SK-N-SH (cell line): ENCODE data around the gene MLLT10. TPM values are rescaled to one million over a fixed set of nuclear protein-coding genes. Genes with fewer than 3 reads are reported as not detected.

Source experiments
- CTCF ChIA-PET: fragments of 300-600, 350-600 bp; formaldehyde crosslinking; extraction: SDS; loops from one replicate; lab custom pipeline; 2021; lab: Yijun Ruan, JAX
- POLR2A ChIA-PET: fragments of 350-600 bp; sonication (Branson Sonifier 250); formaldehyde crosslinking; extraction: SDS; loops from one replicate; lab custom pipeline; 2020; ENCODE audit warnings: antibody characterized with exemption, inconsistent platforms; lab: Yijun Ruan, JAX
- DNase-seq: peaks from one replicate; pipeline ENCODE4 v3.0.0; 2012
- H2AFZ ChIP-seq: fragments of 200-600 bp; sonication (generic); 2 replicates; pipeline ENCODE4 v1.8.1; 2016; ENCODE audit warnings: antibody characterized with exemption, mild to moderate bottlenecking, low read depth
- H3F3A ChIP-seq: fragments of 200-600 bp; sonication (generic); replicated peaks from 2 replicates; pipeline ENCODE3; 2016; ENCODE audit warnings: antibody characterized with exemption, mild to moderate bottlenecking; ENCODE audit not compliant: insufficient read depth
- H3K27ac ChIP-seq, 2 experiments: fragments of 200-500 bp in 1 of 2; fragments of 200-600 bp in 1 of 2; sonication (Bioruptor generic) in 1 of 2; sonication (generic), shearing (Covaris generic) in 1 of 2; 2 replicates each; pipeline versions ENCODE4 v1.5.1 to v1.6.1; 2014 to 2016; ENCODE audit warnings: low read depth in 2 of 2, inconsistent platforms in 1 of 2, low read length in 1 of 2, mild to moderate bottlenecking in 1 of 2, mixed read lengths in 1 of 2
- H3K27me3 ChIP-seq: fragments of 200-600 bp; sonication (generic), shearing (Covaris generic); 2 replicates; pipeline ENCODE4 v1.6.1; 2016; ENCODE audit warnings: mixed run types; ENCODE audit not compliant: insufficient read depth
- H3K36me3 ChIP-seq, 2 experiments: fragments of 200-500 bp in 1 of 2; fragments of 200-600 bp in 1 of 2; sonication (Bioruptor generic) in 1 of 2; sonication (generic) in 1 of 2; replicated peaks in 1 of 2; 2 replicates each; pipeline versions ENCODE3 to v1.5.1; 2014 to 2016; ENCODE audit warnings: low read length in 1 of 2, mild to moderate bottlenecking in 1 of 2; ENCODE audit not compliant: insufficient read depth in 2 of 2, control insufficient read depth in 1 of 2
- H3K4me1 ChIP-seq, 2 experiments: fragments of 200-500 bp in 1 of 2; fragments of 200-600 bp in 1 of 2; sonication (Bioruptor generic) in 1 of 2; sonication (generic), shearing (Covaris generic) in 1 of 2; 2 replicates each; pipeline versions ENCODE4 v1.5.1 to v1.6.1; 2014 to 2016; ENCODE audit warnings: low read depth in 1 of 2, low read length in 1 of 2, mixed run types in 1 of 2; ENCODE audit not compliant: insufficient read depth in 2 of 2, control insufficient read depth in 1 of 2
- H3K4me2 ChIP-seq: fragments of 200-600 bp; sonication (generic), shearing (Covaris generic); 2 replicates; pipeline ENCODE4 v1.6.1; 2017; ENCODE audit warnings: mixed run types
- H3K4me3 ChIP-seq, 2 experiments: fragments of 200-500 bp in 1 of 2; fragments of 200-600 bp in 1 of 2; sonication (Bioruptor generic) in 1 of 2; sonication (generic), shearing (Covaris generic) in 1 of 2; 2 replicates each; pipeline versions ENCODE4 v1.5.1 to v1.8.1; 2014 to 2016; ENCODE audit warnings: low read depth in 2 of 2, inconsistent platforms in 1 of 2, low read length in 1 of 2, mild to moderate bottlenecking in 1 of 2, mixed read lengths in 1 of 2, moderate library complexity in 1 of 2
- H3K79me2 ChIP-seq: fragments of 200-600 bp; sonication (generic); 2 replicates; pipeline ENCODE4 v1.8.1; 2017; ENCODE audit warnings: mild to moderate bottlenecking; ENCODE audit not compliant: insufficient read depth
- H3K9ac ChIP-seq: fragments of 200-600 bp; sonication (generic); 2 replicates; pipeline ENCODE4 v1.6.1; 2017; ENCODE audit warnings: mixed run types
- H3K9me2 ChIP-seq: fragments of 200-600 bp; sonication (generic); 2 replicates; pipeline ENCODE4 v1.6.1; 2017; ENCODE audit warnings: mixed run types
- H3K9me3 ChIP-seq: fragments of 200-600 bp; sonication (generic); 2 replicates; pipeline ENCODE4 v1.6.1; 2017; ENCODE audit warnings: mixed run types, mild to moderate bottlenecking, moderate library complexity
- H4K20me1 ChIP-seq: fragments of 200-600 bp; sonication (generic); 2 replicates; pipeline ENCODE4 v1.6.1; 2017; ENCODE audit warnings: mild to moderate bottlenecking, mixed run types; ENCODE audit not compliant: insufficient read depth
- CHD2 ChIP-seq: fragments of 150-350 bp; IDR thresholded peaks from 2 replicates; pipeline ENCODE4 v1.6.1; 2018; ENCODE audit warnings: low read length; ENCODE audit not compliant: partially characterized antibody
- CTCF ChIP-seq: fragments of 200-600 bp; sonication (generic); IDR thresholded peaks from 2 replicates; pipeline ENCODE4 v1.6.1; 2017; ENCODE audit warnings: antibody characterized with exemption, mild to moderate bottlenecking, moderate library complexity
- EZH2phosphoT487 ChIP-seq: fragments of 200-600 bp; sonication (generic); IDR thresholded peaks from 2 replicates; pipeline ENCODE4 v1.6.1; 2017; ENCODE audit warnings: low read depth, mixed run types, mild to moderate bottlenecking, antibody characterized with exemption, moderate library complexity, borderline replicate concordance
- FOXJ3 ChIP-seq: sonication (generic); formaldehyde crosslinking; IDR thresholded peaks from 2 replicates; pipeline ENCODE4 v1.5.1; 2020; ENCODE audit warnings: mild to moderate bottlenecking, missing genetic modification reagents
- FOXM1 ChIP-seq: IDR thresholded peaks from 2 replicates; pipeline ENCODE4 v1.4.0; 2012; ENCODE audit warnings: low read depth, mild to moderate bottlenecking
- GABPA ChIP-seq: IDR thresholded peaks from 2 replicates; pipeline ENCODE4 v1.4.0; 2012; ENCODE audit warnings: low read depth, mild to moderate bottlenecking
- GATA2 ChIP-seq: sonication (generic); formaldehyde crosslinking; IDR thresholded peaks from 2 replicates; pipeline ENCODE4 v1.5.0; 2020; ENCODE audit warnings: mild to moderate bottlenecking, missing genetic modification reagents
- IRF3 ChIP-seq: fragments of 150-350 bp; IDR thresholded peaks from 2 replicates; pipeline ENCODE4 v1.6.1; 2016; ENCODE audit warnings: mild to moderate bottlenecking, low read depth, low read length
- JUND ChIP-seq: IDR thresholded peaks from 2 replicates; pipeline ENCODE4 v1.4.0; 2012
- MEF2A ChIP-seq: IDR thresholded peaks from 2 replicates; pipeline ENCODE4 v1.4.0; 2012; ENCODE audit warnings: low read depth, borderline replicate concordance
- MXI1 ChIP-seq: IDR thresholded peaks from 2 replicates; pipeline ENCODE4 v1.6.1; 2012; ENCODE audit warnings: mild to moderate bottlenecking, low read depth, low read length, improper control_type of control experiment
- NFIC ChIP-seq: IDR thresholded peaks from 2 replicates; pipeline ENCODE4 v1.4.0; 2012; ENCODE audit warnings: borderline replicate concordance
- PBX3 ChIP-seq: IDR thresholded peaks from 2 replicates; pipeline ENCODE4; 2012
- POLR2AphosphoS5 ChIP-seq: IDR thresholded peaks from 2 replicates; pipeline ENCODE4 v1.6.1; 2012; ENCODE audit warnings: low read depth, low read length
- RAD21 ChIP-seq: IDR thresholded peaks from 2 replicates; pipeline ENCODE4 v1.6.1; 2012; ENCODE audit warnings: mild to moderate bottlenecking, low read length
- RCOR1 ChIP-seq: fragments of 150-350 bp; IDR thresholded peaks from 2 replicates; pipeline ENCODE4 v1.6.1; 2017; ENCODE audit warnings: antibody characterized with exemption, low read length
- TCF12 ChIP-seq: IDR thresholded peaks from 2 replicates; pipeline ENCODE4 v1.4.0; 2012
- TEAD4 ChIP-seq: IDR thresholded peaks from 2 replicates; pipeline ENCODE4 v1.4.0; 2012; ENCODE audit warnings: mild to moderate bottlenecking, borderline replicate concordance; ENCODE audit not compliant: insufficient read depth
- YY1 ChIP-seq: IDR thresholded peaks from 2 replicates; pipeline ENCODE4 v1.4.0; 2012; ENCODE audit warnings: low read depth, mild to moderate bottlenecking
- ZBTB33 ChIP-seq: IDR thresholded peaks from 2 replicates; pipeline ENCODE4 v1.4.0; 2012; ENCODE audit warnings: low read depth, borderline replicate concordance
- WGBS: methylation state at CpG from one replicate; pipeline ENCODE4 v1.1.6; 2017; ENCODE audit warnings: low lambda C conversion rate; 5-methylcytosine and 5-hydroxymethylcytosine counted together
- polyA plus RNA-seq, 3 experiments: library from polyadenylated mRNA; depleted of rRNA; stranded (reverse); fragments of >200 nt; gene quantifications; 2 replicates each; pipeline ENCODE4 v1.2.3, GENCODE V29; 2012

The MLLT10 gene
- polyA plus RNA-seq, 1 of the 3 experiments (the other 2 are of a cell fraction): 26.0 TPM

GRCh38 chr10:21719502-21719901 is 185.5 kb downstream of the MLLT10 start:
- peaks cover 25% of the 10 kb centered on the region for H3F3A ChIP-seq
- H3K4me2 ChIP-seq: no peak overlapping the region
- no peak for TF ChIP-seq RCOR1
- no peak for TF ChIP-seq FOXJ3 (CRISPR knock-in tag)
- TF ChIP-seq TCF12: no peak
- no peak for TF ChIP-seq MXI1
- no peak for TF ChIP-seq MEF2A
- TF ChIP-seq YY1: no peak
- no peak for TF ChIP-seq FOXM1
- TF ChIP-seq ZBTB33: no peak
- no peak for TF ChIP-seq CHD2
- TF ChIP-seq RAD21: no peak
- TF ChIP-seq EZH2phosphoT487: no peak
- no peak for TF ChIP-seq GABPA
- no peak for TF ChIP-seq GATA2 (CRISPR knock-in tag)
- TF ChIP-seq CTCF: no peak
- no peak for TF ChIP-seq NFIC
- no peak for TF ChIP-seq JUND
- TF ChIP-seq POLR2AphosphoS5: no peak
- no peak for TF ChIP-seq TEAD4
- TF ChIP-seq IRF3: no peak
- no peak for TF ChIP-seq PBX3
- H3K4me1 ChIP-seq: peaks cover 21 to 31% of the 10 kb centered on the region in 2 experiments; a peak in 3 of 4 replicates
- DNase-seq: no peak
- peaks cover 34 to 44% of the 10 kb centered on the region in 2 experiments for H3K36me3 ChIP-seq
- no peak overlapping the region for H2AFZ ChIP-seq
- H4K20me1 ChIP-seq: peaks cover 11% of the 10 kb centered on the region
- H3K4me3 ChIP-seq: no peak overlapping the region
- no peaks in the 10 kb centered on the region for H3K9me2 ChIP-seq
- no peak overlapping the region for H3K27ac ChIP-seq
- H3K27me3 ChIP-seq: no peaks in the 10 kb centered on the region
- WGBS: 92% methylated on average over 1 of the region's 1 CpG
- H3K9me3 ChIP-seq: no peaks in the 10 kb centered on the region
- no peak overlapping the region for H3K9ac ChIP-seq
- peaks cover 23% of the 10 kb centered on the region for H3K79me2 ChIP-seq
- CTCF ChIA-PET: interaction anchor here (0.7 to 1.5 kb wide), 2 partner anchors 13 to 38 kb away, joined by 4 to 5 read pairs; no protein-coding TSS in a partner anchor
- POLR2A ChIA-PET: no interaction called here
